ENCODE results near the gene SSH2. TPM values are rescaled to one million over a fixed set of nuclear protein-coding genes. Genes with fewer than 3 reads are reported as not detected.

SSH2 gene
- total and polyA plus RNA-seq, 2 of the 13 experiments (the other 11 are each of a cell fraction or from before 2014, with no cell fraction given) = 6.0 to 6.4 TPM

- TF ChIP-seq ZC3H4 (CRISPR knock-in tag; IDR thresholded peaks at IDR 0.05; ENCODE audit: borderline replicate concordance) (no peak), FOXK1 (CRISPR knock-in tag; IDR thresholded peaks at IDR 0.05; ENCODE audit: borderline replicate concordance, low read depth) (no peak), ZNF773 (CRISPR knock-in tag; IDR thresholded peaks at IDR 0.05; ENCODE audit: borderline replicate concordance) (peak; percentile 46; the same call in 1 of the 2 replicates), ZNF737 (CRISPR knock-in tag; IDR thresholded peaks at IDR 0.05; ENCODE audit: borderline replicate concordance) (no peak), ZNF609 (CRISPR knock-in tag; IDR thresholded peaks at IDR 0.05; ENCODE audit: borderline replicate concordance) (no peak), ZNF780A (CRISPR knock-in tag; IDR thresholded peaks at IDR 0.05) (0 out of 2 replicates have a peak, but pooled peaks have one; percentile 46), ZNF317 (CRISPR knock-in tag; IDR thresholded peaks at IDR 0.05) (no peak), PLRG1 (conservative IDR thresholded peaks at IDR 0.05) (no peak), DDIT3 (CRISPR knock-in tag; IDR thresholded peaks at IDR 0.05) (no peak), MED13 (CRISPR knock-in tag; IDR thresholded peaks at IDR 0.05) (peak; percentile 68; the same call in 1 of the 2 replicates), ZBTB44 (CRISPR knock-in tag; IDR thresholded peaks at IDR 0.05) (peak; percentile 89), SP140L (CRISPR knock-in tag; IDR thresholded peaks at IDR 0.05; ENCODE audit: borderline replicate concordance) (no peak; the same call in 1 of the 2 replicates), ZSCAN29 (CRISPR knock-in tag; conservative IDR thresholded peaks at IDR 0.05) (no peak), JUNB (CRISPR knock-in tag; IDR thresholded peaks at IDR 0.05; ENCODE audit: borderline replicate concordance) (no peak)
- TF ChIP-seq, protein P1, sequence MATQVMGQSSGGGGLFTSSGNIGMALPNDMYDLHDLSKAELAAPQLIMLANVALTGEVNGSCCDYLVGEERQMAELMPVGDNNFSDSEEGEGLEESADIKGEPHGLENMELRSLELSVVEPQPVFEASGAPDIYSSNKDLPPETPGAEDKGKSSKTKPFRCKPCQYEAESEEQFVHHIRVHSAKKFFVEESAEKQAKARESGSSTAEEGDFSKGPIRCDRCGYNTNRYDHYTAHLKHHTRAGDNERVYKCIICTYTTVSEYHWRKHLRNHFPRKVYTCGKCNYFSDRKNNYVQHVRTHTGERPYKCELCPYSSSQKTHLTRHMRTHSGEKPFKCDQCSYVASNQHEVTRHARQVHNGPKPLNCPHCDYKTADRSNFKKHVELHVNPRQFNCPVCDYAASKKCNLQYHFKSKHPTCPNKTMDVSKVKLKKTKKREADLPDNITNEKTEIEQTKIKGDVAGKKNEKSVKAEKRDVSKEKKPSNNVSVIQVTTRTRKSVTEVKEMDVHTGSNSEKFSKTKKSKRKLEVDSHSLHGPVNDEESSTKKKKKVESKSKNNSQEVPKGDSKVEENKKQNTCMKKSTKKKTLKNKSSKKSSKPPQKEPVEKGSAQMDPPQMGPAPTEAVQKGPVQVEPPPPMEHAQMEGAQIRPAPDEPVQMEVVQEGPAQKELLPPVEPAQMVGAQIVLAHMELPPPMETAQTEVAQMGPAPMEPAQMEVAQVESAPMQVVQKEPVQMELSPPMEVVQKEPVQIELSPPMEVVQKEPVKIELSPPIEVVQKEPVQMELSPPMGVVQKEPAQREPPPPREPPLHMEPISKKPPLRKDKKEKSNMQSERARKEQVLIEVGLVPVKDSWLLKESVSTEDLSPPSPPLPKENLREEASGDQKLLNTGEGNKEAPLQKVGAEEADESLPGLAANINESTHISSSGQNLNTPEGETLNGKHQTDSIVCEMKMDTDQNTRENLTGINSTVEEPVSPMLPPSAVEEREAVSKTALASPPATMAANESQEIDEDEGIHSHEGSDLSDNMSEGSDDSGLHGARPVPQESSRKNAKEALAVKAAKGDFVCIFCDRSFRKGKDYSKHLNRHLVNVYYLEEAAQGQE (IDR thresholded peaks at IDR 0.05; ENCODE audit: borderline replicate concordance in 1 of 2, low read depth in 1 of 2, low read length in 2 of 2) = no peak
- TF ChIP-seq, protein P2, sequence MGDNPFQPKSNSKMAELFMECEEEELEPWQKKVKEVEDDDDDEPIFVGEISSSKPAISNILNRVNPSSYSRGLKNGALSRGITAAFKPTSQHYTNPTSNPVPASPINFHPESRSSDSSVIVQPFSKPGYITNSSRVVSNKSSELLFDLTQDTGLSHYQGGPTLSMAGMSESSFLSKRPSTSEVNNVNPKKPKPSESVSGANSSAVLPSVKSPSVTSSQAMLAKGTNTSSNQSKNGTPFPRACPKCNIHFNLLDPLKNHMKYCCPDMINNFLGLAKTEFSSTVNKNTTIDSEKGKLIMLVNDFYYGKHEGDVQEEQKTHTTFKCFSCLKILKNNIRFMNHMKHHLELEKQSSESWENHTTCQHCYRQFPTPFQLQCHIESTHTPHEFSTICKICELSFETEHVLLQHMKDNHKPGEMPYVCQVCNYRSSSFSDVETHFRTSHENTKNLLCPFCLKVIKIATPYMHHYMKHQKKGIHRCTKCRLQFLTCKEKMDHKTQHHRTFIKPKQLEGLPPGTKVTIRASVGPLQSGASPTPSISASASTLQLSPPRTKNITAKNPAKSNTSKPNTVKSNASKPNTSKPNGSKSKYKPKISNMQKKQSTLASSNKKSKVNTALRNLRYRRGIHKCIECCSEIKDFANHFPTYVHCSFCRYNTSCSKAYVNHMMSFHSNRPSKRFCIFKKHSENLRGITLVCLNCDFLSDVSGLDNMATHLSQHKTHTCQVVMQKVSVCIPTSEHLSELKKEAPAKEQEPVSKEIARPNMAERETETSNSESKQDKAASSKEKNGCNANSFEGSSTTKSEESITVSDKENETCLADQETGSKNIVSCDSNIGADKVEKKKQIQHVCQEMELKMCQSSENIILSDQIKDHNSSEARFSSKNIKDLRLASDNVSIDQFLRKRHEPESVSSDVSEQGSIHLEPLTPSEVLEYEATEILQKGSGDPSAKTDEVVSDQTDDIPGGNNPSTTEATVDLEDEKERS (CRISPR knock-in tag; IDR thresholded peaks at IDR 0.05) = no peak
Observed at GRCh38 chr17:29613352-29613837, 316.6 kb downstream of the SSH2 start (continued).

All from HepG2 (cell line).